NCI-H1048 (cell line): Measurements from ENCODE around the gene COL5A3.
"Not testable (repeated sequence)": the region's sequence is repeated elsewhere in the genome, so short reads cannot be mapped to it uniquely, and the experiment has no call there.

Experiments
- DNase-seq: peaks from one replicate; lab custom pipeline; 2025; lab: John Stamatoyannopoulos, UW

Gene COL5A3

DNA sequence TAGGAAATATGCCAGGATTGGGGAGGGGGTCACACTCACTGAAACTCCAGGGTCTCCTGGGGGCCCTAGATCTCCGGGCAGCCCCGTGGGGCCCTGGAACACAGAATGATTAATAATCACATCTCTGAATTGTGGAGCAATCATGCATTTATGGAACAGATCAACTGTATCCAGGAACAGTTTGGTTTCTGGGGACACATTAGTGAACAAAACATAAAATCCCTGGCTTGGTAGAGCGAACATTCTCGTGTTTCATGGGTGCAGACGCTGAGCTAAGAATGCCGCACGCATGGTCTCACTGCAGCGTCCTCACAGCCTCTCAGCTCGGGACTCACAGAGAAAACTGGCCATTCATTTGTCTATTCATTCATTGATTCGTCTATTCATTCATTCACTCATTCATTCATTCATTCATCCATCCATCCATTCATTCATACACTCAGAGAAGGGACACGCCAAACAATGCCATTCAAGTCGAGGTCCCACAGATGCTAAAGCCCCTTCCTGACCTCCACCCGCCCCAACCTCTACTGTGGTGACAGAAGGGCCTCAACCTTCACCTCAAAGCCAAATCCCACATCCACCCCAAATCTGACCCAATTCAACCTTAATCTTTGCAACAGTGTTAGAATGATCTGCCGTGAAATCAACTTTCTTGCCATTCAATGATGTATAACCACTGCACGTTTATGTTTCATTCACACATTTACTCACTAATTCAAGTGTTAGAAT lies 39.0 kb downstream of the COL5A3 start:
- DNase-seq, result no peak

DNA sequence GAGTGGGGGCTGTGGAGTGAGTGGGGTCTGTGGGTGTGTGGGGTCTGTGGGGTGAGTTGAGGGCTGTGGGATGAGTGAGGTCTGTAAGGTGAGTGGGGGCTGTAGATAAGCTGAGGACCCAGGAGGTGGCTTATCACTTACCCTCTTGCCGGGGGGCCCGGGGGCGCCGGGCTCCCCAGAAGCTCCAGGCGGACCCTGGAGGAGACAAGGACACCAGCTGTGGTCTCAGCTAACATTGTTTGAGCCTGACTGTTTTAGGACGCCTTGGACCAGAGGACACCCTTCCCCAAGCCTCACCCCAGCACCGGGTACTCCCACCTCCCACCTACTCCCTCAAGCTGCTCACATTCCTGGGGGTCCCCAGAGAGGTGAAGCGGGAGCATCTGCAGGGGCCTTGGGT lies 39.8 kb downstream of the COL5A3 start:
- DNase-seq, result no peak

DNA sequence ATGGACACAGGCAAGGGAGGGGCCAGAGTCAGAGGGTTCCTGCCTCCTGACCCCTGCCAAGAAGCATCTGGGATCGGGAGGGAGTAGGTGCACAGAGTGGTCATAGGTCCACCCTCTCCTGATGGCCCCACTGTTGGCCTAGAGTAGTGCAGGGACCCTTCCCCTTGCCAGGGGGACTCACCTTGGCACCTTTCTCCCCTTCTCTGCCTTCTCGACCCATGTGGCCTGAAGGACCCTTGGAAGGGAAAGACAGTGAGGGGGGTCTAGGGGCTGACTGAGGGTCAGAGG lies 40.7 kb downstream of the COL5A3 start:
- DNase-seq, result no peak

DNA sequence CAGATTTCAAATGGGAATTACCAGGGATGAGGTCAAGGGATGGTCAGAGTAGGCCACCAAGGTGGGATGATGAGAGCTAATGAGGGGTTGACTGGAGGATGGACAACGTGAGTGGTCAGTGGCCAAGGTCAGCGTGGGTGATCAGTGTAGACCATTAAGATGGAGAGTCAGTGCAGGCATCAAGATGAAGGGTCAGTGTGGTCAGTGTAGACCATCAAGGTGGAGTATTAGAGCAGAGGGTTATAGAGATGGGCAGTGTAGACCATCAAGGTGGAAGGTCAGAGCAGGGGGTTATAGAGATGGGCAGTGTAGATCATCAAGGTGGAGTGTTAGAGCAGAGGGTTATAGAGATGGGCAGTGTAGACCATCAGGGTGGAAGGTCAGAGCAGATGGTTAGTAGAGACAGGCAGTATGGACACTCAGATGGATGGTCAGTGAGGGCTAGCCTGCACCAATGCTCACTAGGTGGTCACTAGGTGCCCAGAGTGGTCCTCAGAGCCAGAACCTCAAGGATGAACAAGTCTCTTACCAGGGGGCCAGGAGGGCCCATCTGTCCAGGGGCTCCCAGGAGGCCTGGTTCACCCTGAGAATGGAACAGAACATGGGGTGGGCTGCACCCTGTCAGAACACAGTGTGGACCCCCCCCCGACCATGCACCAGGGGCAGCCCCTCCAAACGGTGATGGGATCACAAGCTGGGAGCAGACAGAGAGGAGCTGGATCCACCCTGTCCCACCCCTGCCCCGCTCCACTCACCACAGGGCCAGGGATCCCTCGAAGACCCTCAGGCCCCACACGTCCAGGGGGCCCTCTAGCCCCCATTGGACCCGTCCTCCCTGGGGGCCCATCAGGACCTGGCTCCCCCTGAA lies 41.2 kb downstream of the COL5A3 start:
- no peak for DNase-seq

DNA sequence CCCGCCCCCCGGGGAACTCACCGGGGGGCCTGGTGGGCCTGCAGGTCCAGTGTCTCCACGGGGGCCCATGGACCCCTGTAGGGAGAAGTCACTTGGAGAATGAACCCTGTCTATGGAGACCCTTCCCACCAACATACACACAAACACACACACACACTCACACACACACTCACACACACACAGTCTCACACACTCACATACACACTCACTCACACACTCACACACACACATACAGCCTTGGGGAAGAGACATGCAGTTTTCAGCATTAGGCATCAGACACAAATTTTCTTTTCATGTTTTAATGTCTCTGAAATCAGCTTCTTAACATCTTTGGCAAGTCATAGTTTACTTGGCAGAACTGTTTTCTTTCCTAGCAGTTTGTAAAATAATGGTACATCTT lies 43.0 kb downstream of the COL5A3 start:
- DNase-seq, result no peak

DNA sequence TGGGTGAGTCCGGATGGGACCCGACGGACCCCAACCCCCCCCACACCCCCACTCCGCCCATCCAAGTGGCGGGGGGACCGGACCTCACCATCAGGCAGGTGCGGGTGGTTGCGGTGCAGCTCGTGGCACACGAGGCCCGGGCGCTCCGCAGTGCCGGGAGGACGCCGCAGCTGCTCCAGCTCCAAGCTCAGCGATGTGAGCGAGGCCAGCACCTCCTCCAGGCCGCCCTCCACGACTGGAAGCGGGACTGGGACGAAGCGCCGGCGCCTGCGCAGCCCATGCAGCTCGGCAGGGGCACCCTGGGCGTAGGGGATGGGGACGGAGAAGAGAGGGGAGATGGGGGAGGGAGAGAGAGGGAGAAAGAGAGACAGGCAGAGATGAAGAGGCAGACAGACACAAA lies 43.9 kb downstream of the COL5A3 start:
- no peak for DNase-seq

DNA sequence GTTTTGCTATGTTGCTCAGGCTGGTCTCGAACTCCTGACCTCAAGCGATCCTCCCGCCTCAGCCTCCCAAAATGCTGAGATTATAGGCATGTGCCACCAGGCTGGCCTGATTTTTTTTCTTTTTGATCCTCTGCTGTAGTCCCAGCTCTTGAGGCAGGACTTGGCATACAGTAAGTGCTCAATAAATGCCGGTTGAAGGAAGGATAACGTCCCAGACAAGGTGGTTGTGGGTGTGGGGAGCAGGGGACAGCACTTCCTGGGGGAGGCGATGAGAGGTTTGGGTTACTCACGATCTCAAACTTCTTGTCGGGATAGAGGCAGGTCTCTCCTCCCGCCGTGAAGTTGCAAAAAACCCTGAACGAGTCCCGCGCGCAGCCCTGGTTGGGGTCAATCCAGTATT lies 44.3 kb downstream of the COL5A3 start:
- no peak for DNase-seq

DNA sequence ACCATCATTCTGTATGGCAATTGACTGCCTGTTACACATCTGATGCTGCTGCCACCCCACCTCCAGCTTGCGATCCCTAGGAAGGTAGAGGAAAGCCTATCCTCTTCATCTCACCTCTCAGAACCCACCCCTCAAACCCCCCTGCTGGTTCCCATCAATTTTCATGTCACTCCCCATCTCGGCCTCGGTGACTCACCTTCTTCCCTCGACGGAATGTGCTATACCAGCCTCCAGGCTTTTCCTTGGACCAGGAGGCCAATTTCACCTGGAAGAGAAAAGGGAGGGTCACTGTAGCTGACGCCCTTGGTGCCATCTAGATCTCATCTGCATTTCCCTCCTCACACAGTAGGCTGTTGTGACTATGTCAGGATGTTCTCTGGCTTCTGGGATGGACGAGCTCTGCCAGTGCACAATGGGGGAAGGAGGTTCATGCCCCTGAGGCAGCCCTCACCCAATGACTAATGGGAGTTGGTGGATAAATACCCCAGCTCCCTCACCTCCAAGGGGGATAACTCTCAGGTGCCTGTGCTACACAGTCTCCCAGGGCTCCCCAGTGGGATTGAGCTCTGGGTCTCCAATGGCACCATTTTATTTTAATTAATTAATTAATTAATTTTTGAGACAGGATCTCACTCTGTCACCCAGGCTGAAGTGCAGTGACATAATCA lies 47.5 kb downstream of the COL5A3 start:
- DNase-seq, result no peak

DNA sequence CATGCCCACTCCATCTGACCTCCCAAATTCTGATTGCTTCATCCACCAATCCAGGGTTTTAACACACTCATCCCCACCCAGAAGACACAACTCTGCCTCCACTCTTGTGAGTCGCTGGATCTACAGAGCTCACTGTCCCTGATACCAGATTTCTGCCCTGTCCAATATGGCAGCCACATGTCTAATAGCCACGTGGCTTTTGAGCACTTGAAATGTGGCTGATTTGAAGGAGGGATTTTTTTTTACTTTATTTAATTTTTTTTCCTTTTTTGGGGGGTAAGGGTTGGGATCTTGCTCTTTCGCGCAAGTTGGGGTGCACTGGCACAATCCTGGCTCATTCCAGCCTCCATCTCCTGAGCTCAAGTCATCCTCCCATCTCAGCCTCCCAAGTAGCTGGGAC lies 49.2 kb downstream of the COL5A3 start:
- no peak for DNase-seq

DNA sequence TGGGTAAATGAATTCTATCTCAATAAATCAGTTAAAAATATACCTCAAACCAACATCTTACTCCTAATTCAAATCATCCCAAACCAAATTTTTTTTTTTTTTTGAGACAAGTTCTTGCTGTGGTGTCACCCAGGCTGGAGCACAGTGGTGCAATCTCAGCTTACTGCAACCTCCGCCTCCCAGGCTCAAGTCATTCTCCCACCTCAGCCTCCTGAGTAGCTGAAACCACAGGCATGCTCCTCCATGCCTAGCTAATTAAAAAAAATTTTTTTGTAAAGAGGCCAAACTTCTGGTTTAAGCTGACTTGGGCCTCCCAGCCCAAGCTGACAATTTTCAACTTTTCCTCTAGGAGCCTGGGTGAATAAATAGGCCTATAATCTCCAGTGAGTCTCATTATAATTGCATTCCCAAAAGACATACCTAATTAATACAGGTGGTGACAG lies 51.9 kb downstream of the COL5A3 start:
- DNase-seq, result no peak

DNA sequence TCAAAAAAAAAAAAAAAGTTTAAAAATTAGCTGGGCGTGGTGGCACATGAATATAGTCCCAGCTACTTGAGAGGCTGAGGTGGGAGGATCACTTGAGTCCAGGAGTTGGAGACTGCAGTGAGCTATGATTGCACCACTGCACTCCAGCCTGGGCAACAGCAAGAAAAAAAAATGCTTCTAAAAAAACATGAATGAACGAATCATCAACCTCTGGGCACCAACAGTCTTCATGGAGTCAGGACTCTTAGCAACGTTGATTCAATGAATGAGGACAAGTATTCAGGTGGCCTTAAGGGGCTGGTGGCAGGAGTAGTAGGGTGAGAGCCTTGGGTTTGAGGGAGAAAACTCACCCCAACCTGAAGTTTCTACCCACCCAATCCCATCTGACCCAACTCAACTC lies 53.3 kb downstream of the COL5A3 start:
- no peak for DNase-seq

DNA sequence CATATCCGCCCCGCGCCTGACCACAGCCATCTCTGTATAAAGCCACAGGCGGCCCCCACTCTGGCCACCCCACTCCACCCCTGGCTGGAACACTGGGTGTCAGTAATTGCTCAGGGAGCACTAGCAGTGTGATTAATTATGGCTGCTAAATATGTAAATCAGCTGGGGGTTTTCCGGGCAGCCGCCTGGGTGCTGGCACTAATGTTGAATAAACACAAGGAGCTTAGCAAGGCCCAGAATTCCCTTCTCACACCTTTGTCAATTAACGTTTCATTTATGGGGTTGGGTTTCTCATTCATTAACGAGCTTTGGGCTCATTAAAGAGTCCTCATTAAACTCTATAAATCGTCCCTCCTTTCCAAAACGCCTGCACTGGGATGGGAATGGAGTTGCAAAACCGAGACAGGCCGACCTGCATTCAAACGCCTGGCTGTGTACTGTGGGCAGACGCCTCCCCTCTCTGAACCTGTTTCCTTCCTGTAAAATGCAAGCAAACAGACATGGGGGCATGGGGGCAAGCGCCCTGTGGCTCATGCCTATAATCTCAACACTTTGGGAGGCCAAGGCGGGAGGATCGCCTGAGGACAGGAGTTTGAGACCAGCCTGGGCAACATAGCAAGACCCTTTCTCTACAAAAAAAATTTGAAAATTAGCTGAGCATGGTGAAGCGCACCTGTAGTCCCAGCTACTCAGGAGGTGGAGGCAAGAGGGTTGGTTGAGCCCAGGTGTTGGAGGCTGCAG lies 56.3 kb downstream of the COL5A3 start:
- no peak for DNase-seq

DNA sequence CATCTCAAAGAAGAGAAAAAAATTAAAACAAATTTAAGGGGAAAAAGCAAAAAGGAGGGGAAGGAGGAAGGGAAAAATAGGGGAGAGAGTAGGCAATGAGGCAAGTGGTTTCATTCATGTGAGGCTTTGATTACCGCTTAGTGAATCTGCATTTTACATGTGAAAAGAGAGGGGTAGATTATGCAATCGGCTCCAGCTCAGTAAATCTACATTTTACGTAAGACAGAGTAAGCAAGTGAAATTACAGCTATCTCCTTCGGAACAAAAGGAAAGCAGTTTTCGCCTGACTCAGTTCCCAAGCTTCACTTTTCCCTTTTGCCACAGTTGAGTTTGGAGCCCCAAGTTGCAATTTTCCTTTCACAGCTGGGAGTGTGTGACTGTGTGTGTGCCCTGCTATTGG lies 58.0 kb downstream of the COL5A3 start:
- DNase-seq, result no peak

DNA sequence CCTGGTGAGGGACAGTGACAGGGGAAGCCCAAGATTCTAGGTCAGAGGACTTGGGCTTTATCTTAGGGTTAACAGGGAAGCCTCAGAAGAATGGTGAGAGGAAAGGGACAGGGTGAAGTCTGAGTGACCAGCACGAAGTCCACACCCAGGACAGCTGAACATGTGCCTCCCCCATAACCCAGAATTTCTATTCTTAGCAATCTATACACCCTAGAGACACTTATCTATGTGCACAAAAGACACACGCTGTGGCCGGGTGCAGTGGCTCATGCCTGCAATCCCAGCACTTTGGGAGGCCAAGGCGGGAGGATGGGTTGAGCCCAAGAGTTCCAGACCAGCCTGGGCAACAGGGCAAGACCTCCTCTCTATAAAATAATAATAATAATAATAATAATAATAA lies 62.9 kb downstream of the COL5A3 start:
- DNase-seq, result no peak

DNA sequence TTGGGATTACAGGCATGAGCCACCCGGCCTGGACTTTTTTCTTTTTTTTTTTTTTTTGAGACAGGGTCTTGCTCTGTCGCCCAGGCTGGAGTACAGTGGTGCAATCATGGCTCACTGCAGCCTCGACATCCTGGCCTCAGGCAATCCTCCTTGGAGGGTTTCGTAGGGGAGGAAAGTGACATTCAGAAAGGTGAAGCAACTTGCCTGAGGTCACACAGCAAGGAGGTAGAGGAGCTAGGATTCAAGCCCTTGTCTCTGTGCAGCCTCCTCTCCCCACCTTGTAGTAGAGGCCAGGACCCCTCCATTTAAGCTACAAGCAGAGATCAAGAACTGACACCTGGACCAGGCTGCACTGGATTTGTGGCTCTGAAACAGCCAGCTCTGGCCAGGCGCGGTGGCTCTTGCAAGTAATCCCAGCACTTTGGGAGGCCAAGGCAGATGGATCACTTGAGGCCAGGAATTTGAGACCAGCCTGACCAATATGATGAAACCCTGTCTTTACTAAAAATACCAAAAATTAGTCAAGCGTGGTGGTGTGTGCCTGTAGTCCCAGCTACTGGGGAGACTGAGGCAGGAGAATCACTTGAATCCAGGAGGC lies 63.7 kb downstream of the COL5A3 start:
- DNase-seq, result not testable (repeated sequence)

DNA sequence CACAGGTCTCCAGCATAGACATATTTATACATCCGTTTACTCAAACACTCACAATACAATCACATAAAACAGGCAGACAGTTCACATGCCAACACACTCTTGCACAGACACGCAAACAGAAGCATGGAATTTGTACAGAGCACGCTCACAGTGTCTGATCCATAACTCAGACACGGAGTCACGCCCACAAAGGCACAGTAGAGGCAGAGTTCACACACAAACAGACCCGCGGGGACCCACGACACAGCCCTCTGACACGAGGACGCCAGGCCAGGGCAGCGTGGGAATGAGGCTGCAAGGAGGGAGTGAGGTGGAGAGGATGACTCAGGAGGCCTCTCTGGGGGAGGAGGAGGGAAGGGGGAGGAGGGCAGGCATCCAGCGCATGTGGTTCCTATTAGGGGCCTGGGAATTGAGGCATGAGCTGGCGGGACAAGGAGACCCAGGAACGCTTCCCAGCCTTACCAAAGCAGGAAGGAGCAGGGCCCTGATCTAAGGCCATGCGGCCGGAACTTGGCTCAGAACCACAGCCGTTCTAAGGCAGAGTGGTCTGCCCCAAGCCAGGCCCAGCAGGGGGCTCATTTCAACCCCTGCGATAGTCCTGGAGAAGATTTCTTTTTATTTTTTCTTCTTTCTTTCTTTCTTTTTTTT lies 64.9 kb downstream of the COL5A3 start:
- DNase-seq, result no peak

DNA sequence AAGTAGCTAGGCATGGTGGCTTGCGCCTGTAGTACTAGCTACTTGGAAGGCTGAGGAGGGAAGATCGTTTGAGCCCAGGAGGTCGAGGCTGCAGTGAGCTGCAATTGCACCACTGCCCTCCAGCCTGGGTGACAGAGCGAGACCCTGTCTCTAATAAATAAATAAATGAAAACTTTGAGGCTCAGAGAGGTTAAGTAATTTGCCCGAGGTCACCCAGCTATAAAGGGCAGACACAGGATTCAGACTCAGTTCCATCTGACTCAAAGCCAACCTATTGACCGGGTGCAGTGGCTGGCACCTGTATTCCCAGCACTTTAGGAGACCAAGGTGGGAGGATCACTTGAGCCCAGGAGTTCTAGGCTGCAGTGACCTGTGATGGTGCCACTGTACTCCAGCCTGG lies 66.6 kb downstream of the COL5A3 start:
- DNase-seq, result no peak

DNA sequence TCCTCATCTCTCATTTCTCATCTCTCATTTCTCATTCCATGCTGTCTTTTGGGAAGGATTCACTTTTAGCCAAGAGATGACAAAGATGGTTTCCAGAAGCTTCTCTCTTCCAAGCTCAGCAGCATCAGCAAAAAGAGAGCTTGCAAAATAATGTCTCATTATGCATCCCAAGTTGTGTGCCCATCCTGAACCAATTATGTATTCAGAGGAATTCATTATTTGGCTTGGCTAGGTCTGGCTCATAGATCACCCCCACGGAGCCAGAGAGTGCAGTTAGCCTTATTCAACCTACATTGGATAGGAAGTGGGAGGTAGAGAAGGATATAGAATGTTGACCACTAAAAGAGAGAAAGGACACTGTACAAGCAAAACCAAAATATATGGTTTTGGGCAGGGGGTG lies 68.6 kb downstream of the COL5A3 start:
- DNase-seq, result no peak

DNA sequence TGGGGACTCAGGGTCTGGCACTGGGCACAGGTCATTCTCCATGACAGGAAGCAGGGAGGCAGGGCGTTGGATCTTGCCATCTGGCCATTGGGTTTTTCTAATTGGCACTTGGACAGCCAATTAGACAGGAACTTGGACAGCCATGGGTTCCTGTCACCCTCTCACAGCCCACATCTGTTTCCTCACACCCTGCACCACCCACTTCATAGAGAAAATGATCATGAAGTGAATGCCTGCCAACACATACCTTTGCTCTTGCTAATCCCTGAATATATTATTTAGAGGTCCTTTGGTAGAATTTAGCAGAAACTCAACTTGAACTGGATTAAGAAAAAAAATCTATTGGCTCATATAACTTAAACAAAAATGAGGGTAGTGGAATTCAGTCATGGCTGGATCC lies 69.1 kb downstream of the COL5A3 start:
- no peak for DNase-seq

DNA sequence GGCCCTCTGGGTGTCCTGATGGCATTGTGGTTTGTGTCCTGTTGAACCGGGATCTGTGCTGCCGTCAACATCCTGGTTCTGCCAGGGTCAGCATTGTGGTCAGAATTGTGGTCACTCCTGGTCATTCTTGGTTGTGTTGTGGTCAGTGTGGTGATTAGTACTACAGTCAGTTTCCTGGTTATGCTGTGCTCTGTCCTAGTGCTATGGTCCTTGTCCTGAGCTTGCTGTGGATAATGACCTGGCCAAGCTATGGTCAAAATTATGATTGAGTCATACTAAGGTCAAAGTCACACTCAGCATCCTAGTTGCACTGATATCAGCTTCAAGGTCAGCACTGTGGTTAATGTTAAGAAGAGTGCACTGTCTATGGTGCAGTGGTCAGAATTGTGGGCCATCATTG lies 69.5 kb downstream of the COL5A3 start:
- no peak for DNase-seq

DNA sequence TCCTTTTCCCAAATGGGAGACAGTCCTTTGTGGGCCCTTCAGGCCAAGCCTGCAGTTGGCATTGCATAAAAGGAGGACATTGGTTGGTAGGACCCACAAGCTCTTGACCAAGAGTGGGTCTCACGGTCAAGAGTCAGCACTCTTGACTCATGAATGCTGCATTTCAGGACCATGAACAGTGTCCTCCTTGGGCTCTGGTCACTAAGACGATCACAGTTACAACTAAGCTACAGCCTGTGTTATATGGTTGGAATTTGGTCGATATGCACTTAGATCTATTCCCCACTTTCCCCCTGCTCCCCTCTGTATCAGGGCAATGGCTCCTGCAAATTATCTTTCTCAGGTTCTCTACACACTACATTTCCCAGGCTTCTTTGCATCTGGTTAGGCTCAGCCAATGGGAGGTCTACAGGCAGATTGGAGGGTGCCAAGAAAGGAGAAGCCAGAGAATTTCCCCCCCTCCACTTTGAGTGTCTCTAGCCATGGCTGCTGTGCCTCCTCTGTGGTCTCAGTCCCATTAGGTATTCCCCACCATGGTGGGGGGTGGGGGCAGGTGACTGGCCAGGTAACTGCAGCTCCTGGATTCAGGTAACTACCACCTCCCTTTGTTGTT lies 70.9 kb downstream of the COL5A3 start:
- DNase-seq, result no peak
